DND-41 (cell line): ENCODE data around the gene TRPM1.

Experiments used
- CTCF ChIP-seq: IDR thresholded peaks from 2 replicates; pipeline ENCODE4 v1.5.1; 2012; ENCODE audit warnings: borderline replicate concordance, low read length, moderate library complexity, mild to moderate bottlenecking; ENCODE audit not compliant: poor library complexity, severe bottlenecking; ENCODE audit errors: extremely low read depth
- EZH2 ChIP-seq: IDR thresholded peaks from 3 replicates; pipeline ENCODE4 v1.6.1; 2012; ENCODE audit warnings: borderline replicate concordance, low read depth, mild to moderate bottlenecking, moderate library complexity, low read length, inconsistent platforms; ENCODE audit not compliant: severe bottlenecking

GRCh38 chr15:31086344-31086743 lies 15.2 kb downstream of the TRPM1 start:
- TF ChIP-seq EZH2 (no peak), CTCF (no peak)
